DOHH2 (cell line): Measurements from ENCODE around the gene DOHH.
"Not testable (repeated sequence)": the region's sequence is repeated elsewhere in the genome, so short reads cannot be mapped to it uniquely, and the experiment has no call there.

Experiments
- H3F3A ChIP-seq: fragments of 200-600 bp; sonication (generic), shearing (Covaris generic); 2 replicates; pipeline ENCODE4 v1.6.0; 2016; ENCODE audit warnings: antibody characterized with exemption, mild to moderate bottlenecking; ENCODE audit not compliant: control insufficient read depth, insufficient read depth
- H3K27ac ChIP-seq: fragments of 200-600 bp; sonication (generic); 2 replicates; pipeline ENCODE4 v1.5.1; 2014; ENCODE audit warnings: low read depth, mild to moderate bottlenecking, low read length, moderate library complexity
- H3K27me3 ChIP-seq: fragments of 200-600 bp; sonication (generic); 2 replicates; pipeline ENCODE4 v1.6.1; 2014; ENCODE audit warnings: mild to moderate bottlenecking, low read length, mixed read lengths; ENCODE audit not compliant: control insufficient read depth
- H3K36me3 ChIP-seq: fragments of 200-600 bp; sonication (generic); 2 replicates; pipeline ENCODE4 v1.6.1; 2014; ENCODE audit warnings: mild to moderate bottlenecking, low read length, moderate library complexity, mixed read lengths; ENCODE audit not compliant: control insufficient read depth
- H3K4me1 ChIP-seq: fragments of 200-600 bp; sonication (generic); 2 replicates; pipeline ENCODE4 v1.6.1; 2014; ENCODE audit warnings: mild to moderate bottlenecking, low read length, mixed read lengths; ENCODE audit not compliant: control insufficient read depth
- H3K4me2 ChIP-seq: fragments of 200-600 bp; sonication (generic); 2 replicates; pipeline ENCODE4 v1.6.0; 2014; ENCODE audit warnings: mild to moderate bottlenecking, low read length, moderate library complexity
- H3K4me3 ChIP-seq: fragments of 200-600 bp; sonication (generic); 2 replicates; pipeline ENCODE4 v1.5.1; 2014; ENCODE audit warnings: mild to moderate bottlenecking, low read length, mixed read lengths
- H3K79me2 ChIP-seq: fragments of 200-600 bp; sonication (generic); 2 replicates; pipeline ENCODE4 v1.6.1; 2014; ENCODE audit warnings: mild to moderate bottlenecking, low read length, mixed read lengths; ENCODE audit not compliant: control insufficient read depth
- H3K9me2 ChIP-seq: fragments of 200-600 bp; sonication (generic); replicated peaks from 2 replicates; pipeline ENCODE4 v1.6.1; 2014; ENCODE audit warnings: mild to moderate bottlenecking, low read length, mixed read lengths; ENCODE audit not compliant: control insufficient read depth
- H3K9me3 ChIP-seq: fragments of 200-600 bp; sonication (generic); 2 replicates; pipeline ENCODE4 v1.6.1; 2014; ENCODE audit warnings: antibody characterized with exemption, low read length, mixed read lengths; ENCODE audit not compliant: control insufficient read depth, insufficient read depth
- H4K20me1 ChIP-seq: fragments of 200-600 bp; sonication (generic); 2 replicates; pipeline ENCODE4 v1.6.0; 2014; ENCODE audit warnings: low read depth, mild to moderate bottlenecking, antibody characterized with exemption, low read length, moderate library complexity; ENCODE audit not compliant: control insufficient read depth, insufficient read depth
- EZH2phosphoT487 ChIP-seq: fragments of 200-600 bp; sonication (generic); IDR thresholded peaks from 2 replicates; pipeline ENCODE4 v1.6.1; 2017; ENCODE audit warnings: borderline replicate concordance, mild to moderate bottlenecking, antibody characterized with exemption, low read length, moderate library complexity, mixed read lengths
- TF ChIP-seq, protein P1 (sequence below): fragments of 200-600 bp; sonication (generic); IDR thresholded peaks from one replicate; pipeline ENCODE4 v1.5.1; 2014; ENCODE audit warnings: antibody characterized with exemption, mild to moderate bottlenecking, low read depth, low read length; ENCODE audit not compliant: poor library complexity, severe bottlenecking

Gene DOHH

DNA sequence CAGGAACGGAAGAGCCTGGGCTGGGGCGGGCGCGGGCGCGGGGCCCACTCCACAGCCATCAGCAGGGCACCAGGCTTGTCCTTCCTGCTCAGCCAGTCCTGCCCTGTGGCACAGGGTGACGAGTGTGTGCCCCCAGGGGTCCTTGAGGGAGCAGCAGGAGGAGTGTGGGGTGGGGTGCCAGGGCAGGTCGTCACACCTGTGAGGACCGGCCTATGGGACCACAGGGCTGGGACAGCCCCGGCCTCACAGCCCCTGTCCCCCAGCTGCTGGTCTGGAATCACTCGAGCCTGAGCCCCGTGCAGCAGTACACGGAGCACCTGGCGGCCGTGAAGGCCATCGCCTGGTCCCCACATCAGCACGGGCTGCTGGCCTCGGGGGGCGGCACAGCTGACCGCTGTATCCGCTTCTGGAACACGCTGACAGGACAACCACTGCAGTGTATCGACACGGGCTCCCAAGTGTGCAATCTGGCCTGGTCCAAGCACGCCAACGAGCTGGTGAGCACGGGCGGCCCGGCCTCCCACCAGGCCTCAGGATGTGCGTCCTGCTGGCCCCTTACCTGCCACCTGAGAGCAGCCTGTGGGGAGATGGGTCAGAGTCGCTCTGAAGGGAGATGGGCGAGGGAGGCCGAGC is 31.8 kb upstream of the DOHH start:
- peaks cover 47% of the 10 kb centered on the region for H3K36me3 ChIP-seq
- no peaks in the 10 kb centered on the region for H3K4me1 ChIP-seq
- H3K79me2 ChIP-seq = no peaks in the 10 kb centered on the region
- H3F3A ChIP-seq = no peaks in the 10 kb centered on the region
- no peaks in the 10 kb centered on the region for H4K20me1 ChIP-seq
- no peaks in the 10 kb centered on the region for H3K9me2 ChIP-seq
- no peaks in the 10 kb centered on the region for H3K27me3 ChIP-seq
- no peak overlapping the region for H3K4me3 ChIP-seq
- TF ChIP-seq EZH2phosphoT487 = no peak
- no peak overlapping the region for H3K4me2 ChIP-seq
- H3K9me3 ChIP-seq = no peaks in the 10 kb centered on the region
- H3K27ac ChIP-seq = no peak overlapping the region

DNA sequence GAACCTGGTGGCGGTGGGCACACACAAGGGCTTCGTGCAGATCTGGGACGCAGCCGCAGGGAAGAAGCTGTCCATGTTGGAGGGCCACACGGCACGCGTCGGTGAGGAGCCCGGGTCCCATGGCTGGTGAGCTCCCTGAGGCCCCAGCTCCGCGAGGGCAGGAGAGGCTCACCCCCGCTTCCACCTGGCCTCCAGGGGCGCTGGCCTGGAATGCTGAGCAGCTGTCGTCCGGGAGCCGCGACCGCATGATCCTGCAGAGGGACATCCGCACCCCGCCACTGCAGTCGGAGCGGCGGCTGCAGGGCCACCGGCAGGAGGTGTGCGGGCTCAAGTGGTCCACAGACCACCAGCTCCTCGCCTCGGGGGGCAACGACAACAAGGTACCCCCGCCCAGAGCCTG is 31.2 kb upstream of the DOHH start:
- H3K9me2 ChIP-seq = no peaks in the 10 kb centered on the region
- peaks cover 52% of the 10 kb centered on the region for H3K36me3 ChIP-seq
- H4K20me1 ChIP-seq = no peaks in the 10 kb centered on the region
- H3K4me2 ChIP-seq = no peak overlapping the region
- no peaks in the 10 kb centered on the region for H3F3A ChIP-seq
- no peak overlapping the region for H3K4me3 ChIP-seq
- H3K27me3 ChIP-seq = no peaks in the 10 kb centered on the region
- TF ChIP-seq, protein P1, sequence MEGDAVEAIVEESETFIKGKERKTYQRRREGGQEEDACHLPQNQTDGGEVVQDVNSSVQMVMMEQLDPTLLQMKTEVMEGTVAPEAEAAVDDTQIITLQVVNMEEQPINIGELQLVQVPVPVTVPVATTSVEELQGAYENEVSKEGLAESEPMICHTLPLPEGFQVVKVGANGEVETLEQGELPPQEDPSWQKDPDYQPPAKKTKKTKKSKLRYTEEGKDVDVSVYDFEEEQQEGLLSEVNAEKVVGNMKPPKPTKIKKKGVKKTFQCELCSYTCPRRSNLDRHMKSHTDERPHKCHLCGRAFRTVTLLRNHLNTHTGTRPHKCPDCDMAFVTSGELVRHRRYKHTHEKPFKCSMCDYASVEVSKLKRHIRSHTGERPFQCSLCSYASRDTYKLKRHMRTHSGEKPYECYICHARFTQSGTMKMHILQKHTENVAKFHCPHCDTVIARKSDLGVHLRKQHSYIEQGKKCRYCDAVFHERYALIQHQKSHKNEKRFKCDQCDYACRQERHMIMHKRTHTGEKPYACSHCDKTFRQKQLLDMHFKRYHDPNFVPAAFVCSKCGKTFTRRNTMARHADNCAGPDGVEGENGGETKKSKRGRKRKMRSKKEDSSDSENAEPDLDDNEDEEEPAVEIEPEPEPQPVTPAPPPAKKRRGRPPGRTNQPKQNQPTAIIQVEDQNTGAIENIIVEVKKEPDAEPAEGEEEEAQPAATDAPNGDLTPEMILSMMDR = no peak
- no peak for TF ChIP-seq EZH2phosphoT487
- H3K9me3 ChIP-seq = no peaks in the 10 kb centered on the region
- H3K4me1 ChIP-seq = no peaks in the 10 kb centered on the region
- H3K79me2 ChIP-seq = no peaks in the 10 kb centered on the region
- no peak overlapping the region for H3K27ac ChIP-seq

GRCh38 chr19:3530389-3530788 is 29.9 kb upstream of the DOHH start:
- TF ChIP-seq EZH2phosphoT487 = no peak
- TF ChIP-seq, protein P1 = no peak
- Histone ChIP-seq H3F3A (no peaks in the 10 kb centered on the region), H3K9me3 (no peaks in the 10 kb centered on the region), H3K27ac (no peak overlapping the region), H3K36me3 (peaks cover 49% of the 10 kb centered on the region), H3K4me1 (no peaks in the 10 kb centered on the region), H3K27me3 (no peaks in the 10 kb centered on the region), H4K20me1 (no peaks in the 10 kb centered on the region), H3K79me2 (no peaks in the 10 kb centered on the region), H3K9me2 (no peaks in the 10 kb centered on the region), H3K4me2 (no peak overlapping the region), H3K4me3 (no peak overlapping the region)

- H3K36me3 ChIP-seq = peaks cover 44% of the 10 kb centered on the region; the same call in 1 of the 2 replicates
- H4K20me1 ChIP-seq, H3K9me3 ChIP-seq, H3F3A ChIP-seq, H3K27me3 ChIP-seq, H3K4me2 ChIP-seq, H3K79me2 ChIP-seq, H3K4me1 ChIP-seq, H3K27ac ChIP-seq, H3K9me2 ChIP-seq, H3K4me3 ChIP-seq: not testable (repeated sequence)
Measured at GRCh38 chr19:3529299-3529698, 28.8 kb upstream of the DOHH start.
